GM12878 (cell line): ENCODE data around the gene CARD10. TPM values are rescaled to one million over a fixed set of nuclear protein-coding genes. Genes with fewer than 3 reads are reported as not detected.

ENCODE experiments used
- ATAC-seq: fragments of 200-7000 bp; cut with Tn5 transposase; 3 replicates; pipeline ENCODE4 v1.9.1; 2020; ENCODE audit warnings: mild to moderate bottlenecking, moderate library complexity
- BruUV-seq: library from RNA; stranded (reverse); fragments of 400-500 nt; replicated peaks from 2 replicates; lab custom pipeline; 2021; lab: Mats Ljungman, UMichigan
- CTCF ChIA-PET: fragments of 300-600 bp; sonication (Branson Sonifier 250); formaldehyde crosslinking; extraction: SDS; loops from one replicate; lab custom pipeline; 2021; ENCODE audit warnings: inconsistent platforms; lab: Yijun Ruan, JAX
- POLR2A ChIA-PET: fragments of 350-600 bp; formaldehyde crosslinking; extraction: SDS; loops from one replicate; lab custom pipeline; 2021; ENCODE audit warnings: inconsistent platforms; lab: Charles Lee
- RAD21 ChIA-PET: fragments of 300-600 bp; sonication (Branson Sonifier 250); formaldehyde crosslinking; loops from one replicate; lab custom pipeline; 2023; ENCODE audit warnings: antibody characterized with exemption; ENCODE audit not compliant: unreplicated experiment; lab: Charles Lee
- SMC1A ChIA-PET: fragments of 300-600 bp; sonication (Branson Sonifier 250); formaldehyde crosslinking; loops from one replicate; lab custom pipeline; 2023; ENCODE audit not compliant: unreplicated experiment, uncharacterized antibody; lab: Charles Lee
- DNase-seq: peaks from one replicate; pipeline ENCODE4 v3.0.0-alpha.2; 2011; ENCODE audit warnings: low read depth, low spot score
- FAIRE-seq: peaks from 3 replicates; lab custom pipeline; 2011; peaks lifted over from hg19 to GRCh38; lab: Jason Lieb, UNC
- H2AFZ ChIP-seq: 2 replicates; pipeline ENCODE4 v1.6.0; 2011; ENCODE audit warnings: low read depth, low read length, control low read depth; ENCODE audit not compliant: control insufficient read depth
- H3K27ac ChIP-seq: 2 replicates; pipeline ENCODE4 v1.5.1; 2011; ENCODE audit warnings: control low read depth; ENCODE audit not compliant: control insufficient read depth, insufficient read depth
- H3K27me3 ChIP-seq, 2 experiments: replicated peaks in 1 of 2; 2 replicates each; pipeline versions ENCODE4 v1.6.0 to v1.6.1; 2011; ENCODE audit warnings: low read length in 1 of 2; ENCODE audit not compliant: control insufficient read depth in 2 of 2, insufficient read depth in 2 of 2
- H3K36me3 ChIP-seq, 2 experiments: 2 replicates each; pipeline ENCODE4 v1.5.1; 2011; ENCODE audit warnings: low read length in 1 of 2; ENCODE audit not compliant: control insufficient read depth in 2 of 2, insufficient read depth in 2 of 2
- H3K4me1 ChIP-seq: 2 replicates; pipeline ENCODE4 v1.6.1; 2011; ENCODE audit warnings: mild to moderate bottlenecking, low read length, moderate library complexity, mixed read lengths; ENCODE audit not compliant: control insufficient read depth, insufficient read depth
- H3K4me2 ChIP-seq: 2 replicates; pipeline ENCODE4 v1.6.0; 2011; ENCODE audit warnings: control low read depth; ENCODE audit not compliant: control insufficient read depth, insufficient read depth
- H3K4me3 ChIP-seq: fragments of 200-600 bp; sonication (generic); 2 replicates; pipeline ENCODE4 v1.5.1; 2016
- H3K79me2 ChIP-seq: 2 replicates; pipeline ENCODE4 v1.6.0; 2011; ENCODE audit warnings: low read length; ENCODE audit not compliant: control insufficient read depth, insufficient read depth
- H3K9ac ChIP-seq: 2 replicates; pipeline ENCODE4 v1.8.0; 2011; ENCODE audit warnings: low read length, control low read depth, mixed read lengths; ENCODE audit not compliant: control insufficient read depth, insufficient read depth
- H3K9me3 ChIP-seq: replicated peaks from 3 replicates; pipeline ENCODE4 v1.5.1; 2011; ENCODE audit warnings: mild to moderate bottlenecking, low read length; ENCODE audit not compliant: control insufficient read depth, insufficient read depth
- H4K20me1 ChIP-seq: 2 replicates; pipeline ENCODE4 v1.6.0; 2011; ENCODE audit not compliant: control insufficient read depth, insufficient read depth
- BRCA1 ChIP-seq: IDR thresholded peaks from 2 replicates; pipeline ENCODE4 v1.6.1; 2011; ENCODE audit warnings: low read depth, low read length, improper control_type of control experiment
- CEBPB ChIP-seq, 2 experiments: fragments of 150-350 bp in 1 of 2; IDR thresholded peaks; 2 replicates each; pipeline ENCODE4 v1.6.1; 2012 to 2014; ENCODE audit warnings: low read depth in 2 of 2, low read length in 2 of 2, borderline replicate concordance in 1 of 2, inconsistent platforms in 1 of 2
- CHD1 ChIP-seq: IDR thresholded peaks from 2 replicates; pipeline ENCODE4 v1.6.1; 2012; ENCODE audit warnings: low read depth, low read length, improper control_type of control experiment
- ETV6 ChIP-seq, 2 experiments: fragments of 450-650 bp in 1 of 2; IDR thresholded peaks in 1 of 2; conservative IDR thresholded peaks in 1 of 2; 2 replicates each; pipeline ENCODE4 v1.6.1; 2014; ENCODE audit warnings: antibody characterized with exemption in 1 of 2, borderline replicate concordance in 1 of 2, low read depth in 1 of 2, mild to moderate bottlenecking in 1 of 2, moderate library complexity in 1 of 2
- HSF1 ChIP-seq: fragments of 150-350 bp; IDR thresholded peaks from 2 replicates; pipeline ENCODE4 v1.6.1; 2014; ENCODE audit warnings: mild to moderate bottlenecking, low read depth, low read length
- NR2C2 ChIP-seq: IDR thresholded peaks from 2 replicates; pipeline ENCODE4 v1.6.1; 2011; ENCODE audit warnings: borderline replicate concordance, low read depth; ENCODE audit not compliant: control insufficient read depth, insufficient read length
- PAX5 ChIP-seq: IDR thresholded peaks from 2 replicates; pipeline ENCODE4 v1.6.1; 2011; ENCODE audit warnings: low read depth, low read length, borderline replicate concordance
- SRF ChIP-seq, 2 experiments: IDR thresholded peaks; 2 replicates each; pipeline ENCODE4 v1.6.1; 2011; ENCODE audit warnings: low read depth in 2 of 2, low read length in 2 of 2, mild to moderate bottlenecking in 1 of 2, moderate library complexity in 1 of 2
- TCF3 ChIP-seq: IDR thresholded peaks from 2 replicates; pipeline ENCODE4 v1.6.1; 2012; ENCODE audit warnings: low read depth, mild to moderate bottlenecking, low read length, borderline replicate concordance; ENCODE audit not compliant: insufficient read depth
- ZBED1 ChIP-seq: IDR thresholded peaks from 2 replicates; pipeline ENCODE4 v1.6.1; 2016; ENCODE audit warnings: borderline replicate concordance
- WGBS: methylation state at CpG from one replicate; pipeline ENCODE4 v1.1.6; 2016; ENCODE audit warnings: low lambda C conversion rate; ENCODE audit not compliant: insufficient replicate concordance, insufficient coverage; ENCODE audit errors: missing lambda C conversion rate; 5-methylcytosine and 5-hydroxymethylcytosine counted together
- in situ Hi-C: fragments of 300-500 bp; cut with MboI; formaldehyde crosslinking; loops from 9 replicates; pipeline ENCODE4 v1.14.3; 2018; ENCODE audit warnings: mixed read lengths
- intact Hi-C: fragments of 100-400 bp; cut with micrococcal nuclease; formaldehyde crosslinking; loops from one replicate; pipeline ENCODE4 v1.14.2; 2022; ENCODE audit not compliant: unreplicated experiment
- polyA plus RNA-seq, 11 experiments: library from polyadenylated mRNA; depleted of rRNA in 4 of 11; unstranded in 6 of 11; stranded (reverse) in 5 of 11; fragments of >200 nt; fragmentation: Nextera tagmentation in 4 of 11; fragmentation: Illumina TruSeq in 1 of 11; extraction: Ambion mirVana in 4 of 11; extraction: Trizol in 1 of 11; gene quantifications; 1 replicate in 1 of 11; 2 replicates in 10 of 11; pipeline versions ENCODE4 v1.2.1 to v1.2.3, GENCODE V29; 2011 to 2016; ENCODE audit warnings: inconsistent platforms in 2 of 11, missing spikeins in 2 of 11, low read depth in 1 of 11
- total RNA-seq, 4 experiments: library from RNA; depleted of rRNA in 3 of 4; stranded (reverse); fragments of >200 nt in 3 of 4; fragmentation: Illumina TruSeq in 1 of 4; extraction: Trizol in 1 of 4; gene quantifications; 2 replicates each; pipeline versions ENCODE4 v1.2.1 to v1.2.3, GENCODE V29; 2013 to 2021
- TF ChIP-seq, protein P1 (sequence below): fragments of 450-650 bp; IDR thresholded peaks from 2 replicates; pipeline ENCODE4 v1.6.1; 2017; ENCODE audit warnings: borderline replicate concordance
- TF ChIP-seq, protein P2 (sequence below): IDR thresholded peaks from 2 replicates; pipeline ENCODE4 v1.6.1; 2012; ENCODE audit warnings: low read depth, low read length, improper control_type of control experiment

Gene CARD10
- total and polyA plus RNA-seq, 10 of the 15 experiments (the other 5 are each of a cell fraction or from before 2014, with no cell fraction given): 0.08 to 0.10 (median 0.10) TPM; not detected in 7

DNA sequence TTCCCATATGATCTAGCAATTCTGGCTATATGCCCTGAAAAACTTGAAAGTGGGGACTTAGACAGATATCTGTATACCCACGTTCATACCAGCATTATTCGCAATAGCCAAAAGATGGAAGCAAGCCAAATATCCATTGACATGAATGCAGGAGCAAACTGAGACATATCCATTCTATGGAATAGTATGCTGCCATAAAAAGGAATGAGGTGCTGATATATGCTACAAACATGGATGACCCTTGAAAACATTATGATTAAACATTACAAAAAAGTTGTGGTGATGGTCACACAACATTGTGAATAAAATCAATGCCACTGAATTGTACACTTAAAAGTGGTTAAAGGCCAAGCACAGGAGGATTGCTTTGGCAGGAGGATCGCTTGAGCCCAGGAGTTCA lies 58.5 kb downstream of the CARD10 start:
- FAIRE-seq: no peak
- Histone ChIP-seq H3K36me3 (no peaks in the 10 kb centered on the region; a peak in 1 of 4 replicates), H3K4me3 (no peak overlapping the region), H3K27ac (no peak overlapping the region), H3K27me3 (no peaks in the 10 kb centered on the region), H2AFZ (no peak overlapping the region), H3K4me2 (no peak overlapping the region), H3K9ac (no peak overlapping the region), H3K4me1 (peaks cover 12% of the 10 kb centered on the region)
- BruUV-seq: no TSS peak
- intact Hi-C loops: no loop called here
- no peak for DNase-seq
- TF ChIP-seq ZBED1: no peak
- TF ChIP-seq, all 136 proteins: peak for 0
- POLR2A ChIA-PET: interaction anchor here (0.6 kb wide), 1 partner anchor 46 kb away, joined by 4 read pairs; no protein-coding TSS in a partner anchor
- H3K9me3 ChIP-seq: no peaks in the 10 kb centered on the region
- H4K20me1 ChIP-seq: 0 out of 2 replicates have a peak, but pooled peaks cover 2% of the 10 kb centered on the region
- 98% methylated on average over 3 of the region's 3 CpGs for WGBS
- SMC1A ChIA-PET: interaction anchor here (0.7 kb wide), 1 partner anchor 673 kb away, joined by 3 read pairs; no protein-coding TSS in a partner anchor
- CTCF ChIA-PET: no interaction called here
- ATAC-seq: no peak
- H3K79me2 ChIP-seq: no peaks in the 10 kb centered on the region
- RAD21 ChIA-PET: interaction anchor here (1.5 kb wide), 1 partner anchor 143 kb away, joined by 3 read pairs; no protein-coding TSS in a partner anchor
- in situ Hi-C loops: no loop called here

- Histone ChIP-seq H3K36me3 (no peaks in the 10 kb centered on the region), H4K20me1 (0 out of 2 replicates have a peak, but pooled peaks cover 2% of the 10 kb centered on the region), H3K27me3 (no peaks in the 10 kb centered on the region), H2AFZ (no peak overlapping the region), H3K27ac (no peak overlapping the region), H3K4me2 (no peak overlapping the region), H3K4me1 (peaks cover 5% of the 10 kb centered on the region), H3K4me3 (no peak overlapping the region), H3K79me2 (no peaks in the 10 kb centered on the region), H3K9ac (no peak overlapping the region), H3K9me3 (no peaks in the 10 kb centered on the region)
- no TSS peak for BruUV-seq
- POLR2A ChIA-PET: no interaction called here
- CTCF ChIA-PET: interaction anchor here (0.7 to 6.1 kb wide), 13 partner anchors 13 to 199 kb away, joined by 3 to 90 read pairs (median 9); partner anchors contain the start of gene MFNG
- no peak for FAIRE-seq
- SMC1A ChIA-PET: interaction anchor here (0.9 to 5.4 kb wide), 6 partner anchors 14 to 199 kb away, joined by 3 to 26 read pairs (median 6); partner anchors contain the start of gene MFNG
- intact Hi-C loops (no loop called here), in situ Hi-C loops (loop anchor here (5.0 kb wide), 2 partner anchors 142 to 197 kb away; no protein-coding TSS in a partner anchor)
- RAD21 ChIA-PET: interaction anchor here (0.7 to 4.4 kb wide), 6 partner anchors 28 to 512 kb away, joined by 3 to 44 read pairs (median 6); no protein-coding TSS in a partner anchor
- ATAC-seq: no peak
- no peak for DNase-seq
- WGBS: 97% methylated on average over 8 of the region's 9 CpGs
- TF ChIP-seq CHD1 (no peak), PAX5 (no peak), ETV6 (conservative IDR thresholded peaks at IDR 0.05 in 1 of 2, IDR thresholded peaks at IDR 0.05 in 1 of 2; ENCODE audit: borderline replicate concordance in 1 of 2, low read depth in 1 of 2) (no peak), TCF3 (no peak), CEBPB (IDR thresholded peaks at IDR 0.05; ENCODE audit: borderline replicate concordance in 1 of 2, low read depth in 2 of 2, low read length in 2 of 2) (no peak), NR2C2 (no peak), BRCA1 (no peak), SRF (IDR thresholded peaks at IDR 0.05; ENCODE audit: low read depth in 2 of 2, low read length in 2 of 2) (no peak), HSF1 (no peak)
- TF ChIP-seq, protein P1, sequence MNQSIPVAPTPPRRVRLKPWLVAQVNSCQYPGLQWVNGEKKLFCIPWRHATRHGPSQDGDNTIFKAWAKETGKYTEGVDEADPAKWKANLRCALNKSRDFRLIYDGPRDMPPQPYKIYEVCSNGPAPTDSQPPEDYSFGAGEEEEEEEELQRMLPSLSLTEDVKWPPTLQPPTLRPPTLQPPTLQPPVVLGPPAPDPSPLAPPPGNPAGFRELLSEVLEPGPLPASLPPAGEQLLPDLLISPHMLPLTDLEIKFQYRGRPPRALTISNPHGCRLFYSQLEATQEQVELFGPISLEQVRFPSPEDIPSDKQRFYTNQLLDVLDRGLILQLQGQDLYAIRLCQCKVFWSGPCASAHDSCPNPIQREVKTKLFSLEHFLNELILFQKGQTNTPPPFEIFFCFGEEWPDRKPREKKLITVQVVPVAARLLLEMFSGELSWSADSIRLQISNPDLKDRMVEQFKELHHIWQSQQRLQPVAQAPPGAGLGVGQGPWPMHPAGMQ: no peak
- TF ChIP-seq, protein P2, sequence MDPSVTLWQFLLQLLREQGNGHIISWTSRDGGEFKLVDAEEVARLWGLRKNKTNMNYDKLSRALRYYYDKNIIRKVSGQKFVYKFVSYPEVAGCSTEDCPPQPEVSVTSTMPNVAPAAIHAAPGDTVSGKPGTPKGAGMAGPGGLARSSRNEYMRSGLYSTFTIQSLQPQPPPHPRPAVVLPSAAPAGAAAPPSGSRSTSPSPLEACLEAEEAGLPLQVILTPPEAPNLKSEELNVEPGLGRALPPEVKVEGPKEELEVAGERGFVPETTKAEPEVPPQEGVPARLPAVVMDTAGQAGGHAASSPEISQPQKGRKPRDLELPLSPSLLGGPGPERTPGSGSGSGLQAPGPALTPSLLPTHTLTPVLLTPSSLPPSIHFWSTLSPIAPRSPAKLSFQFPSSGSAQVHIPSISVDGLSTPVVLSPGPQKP: no peak
Measured at GRCh38 chr22:37459206-37459605, 60.0 kb downstream of the CARD10 start.
